Ectodermal cell (in vitro differentiated cells): ENCODE results near the gene NRSN2. TPM values are rescaled to one million over a fixed set of nuclear protein-coding genes. Genes with fewer than 3 reads are reported as not detected.
A peak's percentile ranks its signal among the peaks of the same experiment; 100 is the strongest.

Experiments used
- H3K27ac ChIP-seq: 2 replicates; pipeline ENCODE4 v1.7.0; 2013; ENCODE audit warnings: mild to moderate bottlenecking, low read depth, low read length; ENCODE audit not compliant: insufficient read depth, poor library complexity, severe bottlenecking
- H3K27me3 ChIP-seq: 2 replicates; pipeline ENCODE4 v1.7.0; 2013; ENCODE audit warnings: mild to moderate bottlenecking, low read length; ENCODE audit not compliant: insufficient read depth, control insufficient read depth, poor library complexity, severe bottlenecking
- H3K36me3 ChIP-seq: one replicate; pipeline ENCODE4 v1.7.0; 2013; ENCODE audit warnings: low read length; ENCODE audit not compliant: control insufficient read depth, insufficient read depth
- H3K4me1 ChIP-seq: one replicate; pipeline ENCODE4 v1.7.0; 2013; ENCODE audit warnings: low read length; ENCODE audit not compliant: control insufficient read depth, insufficient read depth
- H3K4me3 ChIP-seq: 2 replicates; pipeline ENCODE4 v1.7.0; 2013; ENCODE audit warnings: low read depth, low read length, control low read depth; ENCODE audit not compliant: insufficient read depth
- H3K9me3 ChIP-seq: 2 replicates; pipeline ENCODE4 v1.7.0; 2013; ENCODE audit warnings: mild to moderate bottlenecking, low read length, moderate library complexity; ENCODE audit not compliant: control insufficient read depth
- WGBS, 2 experiments: methylation state at CpG; one replicate each; pipeline ENCODE4 v1.1.7; 2013; ENCODE audit warnings: missing lambda C conversion rate in 2 of 2; 5-methylcytosine and 5-hydroxymethylcytosine counted together
- polyA plus RNA-seq, 4 experiments: library from polyadenylated mRNA; stranded (reverse); fragments of 50-300 nt; gene quantifications; one replicate each; pipeline ENCODE4 v1.2.3, GENCODE V29; 2013

Gene NRSN2, protein sequence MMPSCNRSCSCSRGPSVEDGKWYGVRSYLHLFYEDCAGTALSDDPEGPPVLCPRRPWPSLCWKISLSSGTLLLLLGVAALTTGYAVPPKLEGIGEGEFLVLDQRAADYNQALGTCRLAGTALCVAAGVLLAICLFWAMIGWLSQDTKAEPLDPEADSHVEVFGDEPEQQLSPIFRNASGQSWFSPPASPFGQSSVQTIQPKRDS
- 37.0 TPM for polyA plus RNA-seq (2013, experiment 1 of 4)
- polyA plus RNA-seq (2013, experiment 2 of 4), result 44.2 TPM
- polyA plus RNA-seq (2013, experiment 3 of 4), result 32.4 TPM
- 33.0 TPM for polyA plus RNA-seq (2013, experiment 4 of 4)

DNA sequence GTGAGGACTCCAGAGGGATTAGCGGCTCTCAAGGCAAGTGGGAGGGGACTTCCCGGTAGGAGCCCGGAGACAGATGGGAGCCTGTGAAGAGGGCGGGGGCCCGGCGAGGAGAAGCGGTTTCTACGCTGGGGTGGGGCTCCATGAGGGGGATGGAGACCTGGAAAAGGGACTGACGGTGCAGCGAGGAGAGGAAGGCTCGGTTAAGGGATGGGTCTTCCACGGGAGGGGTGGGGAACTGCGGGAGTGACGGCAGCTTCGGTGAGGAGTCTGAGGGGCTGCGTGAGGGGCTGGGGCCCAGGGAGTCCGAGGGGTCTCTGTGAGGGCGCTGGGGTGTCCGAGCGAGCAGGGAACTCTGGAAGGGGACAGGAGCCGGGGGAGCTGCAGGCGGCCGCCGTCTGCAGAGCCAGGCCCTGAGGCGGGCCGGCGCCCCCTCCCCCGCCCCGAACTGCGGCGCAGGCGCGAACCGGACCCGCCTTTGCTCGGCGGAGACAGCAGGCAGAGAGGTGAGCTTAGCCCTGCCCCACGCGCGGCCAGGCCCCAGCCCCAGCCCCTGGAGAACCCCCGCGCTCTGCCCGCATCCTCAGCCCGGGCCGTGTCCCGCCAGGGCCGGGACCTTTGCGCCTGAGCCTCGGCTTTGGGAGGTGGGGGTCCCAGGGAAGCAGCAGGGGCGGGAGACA, at the start of gene NRSN2:
NRSN2 (plus strand) TSS at position 472 of the 677 bp plus-strand sequence. CDS start 2,533 bp downstream, outside the sequence.
- 0 to 1% methylated on average over 50 of the region's 50 CpGs for WGBS, 2 experiments
- H3K4me3 ChIP-seq, result peak within 1 kb of the TSS; percentile 78
- peak within 1 kb of the TSS; percentile 77 for H3K27ac ChIP-seq
- peaks cover 3% of the 10 kb centered on the region for H3K27me3 ChIP-seq
- H3K4me1 ChIP-seq, result peaks cover 9% of the 10 kb centered on the region
- no peaks in the 10 kb centered on the region for H3K9me3 ChIP-seq
- H3K36me3 ChIP-seq, result no peaks in the 10 kb centered on the region

DNA sequence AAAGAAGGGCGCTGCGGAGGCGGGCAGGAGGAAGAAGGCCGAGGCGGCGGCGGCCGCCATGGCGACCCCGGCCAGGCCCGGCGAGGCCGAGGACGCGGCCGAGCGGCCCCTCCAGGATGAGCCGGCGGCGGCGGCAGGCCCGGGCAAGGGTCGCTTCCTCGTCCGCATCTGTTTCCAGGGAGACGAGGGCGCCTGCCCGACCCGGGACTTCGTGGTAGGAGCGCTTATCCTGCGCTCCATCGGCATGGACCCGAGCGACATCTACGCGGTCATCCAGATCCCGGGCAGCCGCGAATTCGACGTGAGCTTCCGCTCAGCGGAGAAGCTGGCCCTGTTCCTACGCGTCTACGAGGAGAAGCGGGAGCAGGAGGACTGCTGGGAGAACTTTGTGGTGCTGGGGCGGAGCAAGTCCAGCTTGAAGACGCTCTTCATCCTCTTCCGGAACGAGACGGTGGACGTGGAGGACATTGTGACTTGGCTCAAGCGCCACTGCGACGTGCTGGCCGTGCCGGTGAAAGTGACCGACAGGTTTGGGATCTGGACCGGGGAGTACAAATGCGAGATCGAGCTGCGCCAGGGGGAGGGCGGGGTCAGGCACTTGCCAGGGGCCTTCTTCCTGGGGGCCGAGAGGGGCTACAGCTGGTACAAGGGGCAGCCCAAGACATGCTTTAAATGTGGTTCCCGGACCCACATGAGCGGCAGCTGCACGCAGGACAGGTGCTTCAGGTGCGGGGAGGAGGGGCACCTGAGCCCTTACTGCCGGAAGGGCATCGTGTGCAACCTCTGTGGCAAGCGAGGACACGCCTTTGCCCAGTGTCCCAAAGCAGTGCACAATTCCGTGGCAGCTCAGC, 48.8 kb upstream of the NRSN2 start:
- H3K4me1 ChIP-seq, result peaks cover 31% of the 10 kb centered on the region
- 0 to 1% methylated on average over 75 of the region's 75 CpGs for WGBS, 2 experiments

DNA sequence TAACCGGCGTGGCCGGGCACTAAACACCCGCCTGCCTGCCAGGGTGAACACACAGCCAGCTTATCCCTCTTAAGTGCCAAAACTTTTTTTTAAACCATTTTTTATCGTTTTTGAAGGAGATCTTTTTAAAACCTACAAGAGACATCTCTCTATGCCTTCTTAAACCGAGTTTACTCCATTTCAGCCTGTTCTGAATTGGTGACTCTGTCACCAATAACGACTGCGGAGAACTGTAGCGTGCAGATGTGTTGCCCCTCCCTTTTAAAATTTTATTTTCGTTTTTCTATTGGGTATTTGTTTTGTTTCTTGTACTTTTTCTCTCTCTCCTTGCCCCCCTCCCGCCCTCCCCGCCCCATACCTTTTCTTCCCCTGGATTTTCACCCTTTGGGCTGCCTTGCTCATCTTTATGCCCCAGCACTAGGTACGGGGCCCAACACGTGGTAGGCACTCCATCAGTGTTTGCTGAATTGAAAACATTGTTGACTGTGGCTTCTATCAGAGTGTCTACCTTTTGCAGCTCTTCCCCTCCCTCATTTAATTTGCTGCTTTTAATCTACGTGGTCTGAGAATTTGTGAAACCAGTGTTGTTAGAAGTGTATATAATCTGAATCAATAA, 48.0 kb upstream of the NRSN2 start:
- no peaks in the 10 kb centered on the region for H3K9me3 ChIP-seq
- H3K4me1 ChIP-seq, result peaks cover 31% of the 10 kb centered on the region
- no peaks in the 10 kb centered on the region for H3K36me3 ChIP-seq
- peaks cover 3% of the 10 kb centered on the region for H3K27me3 ChIP-seq
- H3K27ac ChIP-seq, result no peak overlapping the region
- WGBS, 2 experiments, result 5 to 6% methylated on average over 14 to 15 of the region's 15 CpGs
- peak overlapping the region; percentile 86 for H3K4me3 ChIP-seq

More for the DNA sequence above, 48.8 kb upstream of the NRSN2 start:
- Histone ChIP-seq H3K4me3 (peak overlapping the region; percentile 86), H3K27ac (peak overlapping the region; percentile 63), H3K36me3 (no peaks in the 10 kb centered on the region), H3K9me3 (no peaks in the 10 kb centered on the region), H3K27me3 (peaks cover 10% of the 10 kb centered on the region)

DNA sequence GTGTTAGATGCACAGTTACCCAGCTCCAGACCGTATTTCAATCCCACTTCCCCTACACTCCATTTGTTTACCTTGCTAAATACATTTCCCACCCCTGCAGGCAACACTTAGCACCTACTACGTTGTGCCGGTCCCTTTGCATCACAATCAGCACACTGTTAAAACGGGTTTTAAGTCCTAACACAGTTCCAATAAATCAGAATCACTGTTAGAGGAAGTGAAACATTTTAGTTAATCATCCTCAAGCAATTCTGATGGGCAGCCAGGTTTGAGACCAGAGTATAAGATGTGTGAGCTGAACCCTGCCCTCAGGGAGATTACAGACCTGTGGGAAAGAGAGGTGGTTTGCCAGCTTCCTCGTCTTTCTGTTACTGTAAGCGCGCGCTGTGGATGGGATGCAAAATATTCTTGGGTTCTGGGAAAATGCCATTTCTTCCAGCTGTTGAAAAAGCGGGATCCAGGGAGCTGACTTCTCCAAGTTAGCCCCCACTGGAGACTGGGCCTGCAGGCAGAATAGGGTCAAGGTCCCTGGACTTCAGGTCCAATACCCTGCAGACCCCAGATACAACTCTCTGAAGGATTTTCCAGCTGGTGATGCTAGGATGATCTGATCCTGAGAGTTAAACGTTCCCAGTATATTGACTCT, 46.4 kb upstream of the NRSN2 start:
- 34 to 35% methylated on average over 10 of the region's 10 CpGs for WGBS, 2 experiments
- H3K27me3 ChIP-seq, result peaks cover 3% of the 10 kb centered on the region

DNA sequence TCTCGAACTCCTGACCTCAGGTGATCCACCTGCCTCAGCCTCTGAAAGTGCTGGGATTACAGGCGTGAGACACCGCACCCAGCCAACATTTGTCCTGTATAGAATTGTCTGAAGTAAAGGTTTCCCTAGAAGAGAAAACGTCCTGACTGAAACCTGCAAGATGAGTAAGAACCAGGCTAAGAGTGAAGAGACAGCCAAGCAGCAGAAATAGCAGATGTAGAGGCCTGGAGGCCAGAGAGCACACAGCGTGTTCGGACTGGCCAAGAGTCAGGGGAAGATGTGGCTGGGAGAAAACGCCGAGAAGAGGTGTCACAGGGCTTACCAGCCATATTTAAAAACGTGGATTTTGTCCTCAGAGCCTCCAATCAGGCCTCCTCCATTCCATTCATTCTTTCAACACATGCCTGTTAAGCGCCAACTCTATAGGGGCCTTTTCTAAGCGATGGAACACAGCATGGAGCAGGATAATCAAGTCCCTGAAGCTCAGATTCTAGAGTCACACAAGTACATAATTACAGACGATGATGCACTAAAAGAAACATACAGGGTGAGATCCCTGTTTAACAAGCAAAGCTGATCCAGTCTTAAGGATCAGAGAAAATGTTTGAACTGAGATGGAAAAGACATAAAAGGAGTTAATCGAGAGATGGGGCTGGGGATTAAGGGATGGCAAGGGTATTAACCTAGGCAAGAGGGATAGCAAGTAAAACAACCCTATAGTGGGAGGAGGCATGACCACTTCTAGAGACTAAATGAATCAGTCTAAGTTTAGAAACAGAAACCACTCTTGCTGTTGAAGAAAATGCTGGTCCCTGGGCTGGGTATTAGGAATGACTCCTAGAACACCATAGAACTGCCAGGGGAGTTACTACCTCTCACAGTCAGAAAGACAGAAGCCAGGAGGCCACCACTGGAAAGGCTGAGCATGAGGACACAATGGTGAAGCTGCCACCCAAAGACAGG, 44.7 kb upstream of the NRSN2 start:
- Histone ChIP-seq H3K9me3 (no peaks in the 10 kb centered on the region), H3K36me3 (no peaks in the 10 kb centered on the region), H3K27ac (peak overlapping the region; percentile 52), H3K27me3 (no peaks in the 10 kb centered on the region), H3K4me3 (no peak overlapping the region), H3K4me1 (peaks cover 31% of the 10 kb centered on the region)
- 60 to 67% methylated on average over 13 of the region's 13 CpGs for WGBS, 2 experiments

More for the DNA sequence above, 46.4 kb upstream of the NRSN2 start:
- H3K4me3 ChIP-seq, result peak overlapping the region; percentile 86
- H3K9me3 ChIP-seq, result no peaks in the 10 kb centered on the region
- no peaks in the 10 kb centered on the region for H3K36me3 ChIP-seq
- peaks cover 31% of the 10 kb centered on the region for H3K4me1 ChIP-seq
- peak overlapping the region; percentile 31 for H3K27ac ChIP-seq

DNA sequence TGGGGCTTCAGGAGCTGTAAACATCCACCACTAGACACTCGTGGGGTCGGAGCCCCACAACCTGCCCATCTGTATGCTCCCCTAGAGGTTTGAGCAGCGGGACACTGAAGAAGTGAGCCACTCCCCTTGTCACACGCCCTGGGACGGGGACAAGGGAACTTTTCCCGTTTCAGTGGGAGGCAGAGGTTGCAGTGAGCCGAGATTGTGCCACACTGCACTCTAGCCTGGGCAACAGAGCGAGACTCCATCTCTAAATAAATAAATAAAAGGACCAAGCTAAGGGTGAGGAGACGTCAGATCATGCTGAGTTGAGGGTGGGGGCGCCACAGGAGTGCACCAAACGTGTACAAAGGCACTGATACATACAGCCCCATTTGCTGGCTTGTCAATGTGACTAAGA, 41.2 kb upstream of the NRSN2 start:
- no peaks in the 10 kb centered on the region for H3K9me3 ChIP-seq
- WGBS, 2 experiments, result 77 to 81% methylated on average over 11 of the region's 11 CpGs
- no peaks in the 10 kb centered on the region for H3K36me3 ChIP-seq
- H3K4me3 ChIP-seq, result no peak overlapping the region
- no peak overlapping the region for H3K27ac ChIP-seq
- no peaks in the 10 kb centered on the region for H3K27me3 ChIP-seq
- peaks cover 29% of the 10 kb centered on the region for H3K4me1 ChIP-seq

DNA sequence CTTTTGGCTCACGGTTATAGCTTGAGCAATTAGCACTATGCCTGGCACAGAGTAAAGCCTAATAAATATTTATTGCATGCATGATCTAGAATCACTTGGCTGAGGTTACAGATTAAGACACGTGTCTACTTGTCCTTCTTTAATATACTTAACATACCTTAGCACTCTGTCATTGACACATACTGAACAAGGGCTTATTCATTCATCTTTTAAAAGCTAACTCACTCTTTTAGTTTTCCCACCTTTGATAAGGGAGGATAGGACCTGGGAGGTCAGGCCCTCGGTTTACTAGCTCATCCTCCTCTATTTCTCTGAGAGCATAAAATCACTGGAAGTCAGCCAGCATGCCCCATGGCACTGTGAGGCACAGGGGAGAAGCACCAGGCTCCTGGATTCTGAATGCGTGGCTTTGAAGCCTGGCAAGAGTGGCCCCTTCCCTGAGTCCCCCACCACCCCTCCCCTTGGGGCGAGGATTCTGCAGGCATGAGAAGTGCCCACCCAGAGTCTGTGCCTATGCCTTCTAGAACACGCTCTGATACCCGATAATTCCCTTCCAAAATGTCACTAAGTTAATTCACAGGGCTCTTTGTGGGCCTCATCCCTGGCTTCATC, 38.4 kb upstream of the NRSN2 start:
- Histone ChIP-seq H3K36me3 (no peaks in the 10 kb centered on the region), H3K27ac (no peak overlapping the region), H3K4me1 (peaks cover 14% of the 10 kb centered on the region), H3K27me3 (no peaks in the 10 kb centered on the region), H3K9me3 (no peaks in the 10 kb centered on the region), H3K4me3 (no peak overlapping the region)
- 92 to 94% methylated on average over 6 of the region's 7 CpGs for WGBS, 2 experiments

DNA sequence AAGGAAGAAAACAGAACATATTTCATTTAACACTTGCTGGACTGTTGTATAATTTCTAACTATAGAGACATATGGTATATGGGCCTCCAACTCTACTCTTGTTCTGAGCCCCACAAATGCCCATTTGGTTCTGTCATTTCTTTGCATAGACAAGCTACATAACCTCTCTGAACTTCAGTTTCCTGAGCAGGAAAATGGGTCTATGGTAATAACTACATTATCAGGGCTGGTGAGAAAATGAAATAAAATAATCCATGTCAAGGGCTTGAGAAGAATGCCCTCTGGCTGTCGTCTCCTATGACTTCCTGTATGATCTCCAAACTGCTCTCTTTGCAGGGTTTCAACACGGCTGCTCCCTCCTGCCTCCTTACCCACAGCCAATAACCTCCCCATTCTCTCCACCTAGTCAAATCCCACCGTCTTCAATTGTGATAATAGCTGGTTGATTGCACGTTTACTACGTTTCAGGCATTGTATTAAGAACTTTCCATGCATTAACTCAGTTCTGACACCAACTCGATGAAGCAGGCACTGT, 37.5 kb upstream of the NRSN2 start:
- 5% methylated on average over 5 of the region's 6 CpGs for WGBS, 2 experiments
- Histone ChIP-seq H3K4me3 (peak overlapping the region; percentile 44), H3K27ac (peak overlapping the region; percentile 99), H3K9me3 (no peaks in the 10 kb centered on the region), H3K4me1 (peaks cover 14% of the 10 kb centered on the region), H3K27me3 (no peaks in the 10 kb centered on the region), H3K36me3 (no peaks in the 10 kb centered on the region)
